Heart left ventricle (tissue), 13 donors: ENCODE measurements around the gene CPNE6.

ENCODE experiments used
- CTCF ChIP-seq, 12 donors: fragments of 200-600 bp; sonication (generic) in 4 of 12; IDR thresholded peaks; one replicate each; pipeline versions ENCODE4 v1.5.0 to v1.8.0; 2018 to 2022; ENCODE audit warnings: antibody characterized with exemption in 12 of 12, mild to moderate bottlenecking in 5 of 12
- POLR2A ChIP-seq, 2 donors: fragments of 450-650 bp; IDR thresholded peaks; one replicate each; pipeline ENCODE4 v1.6.1; 2017; ENCODE audit warnings: antibody characterized with exemption in 2 of 2, mild to moderate bottlenecking in 2 of 2, moderate library complexity in 2 of 2
- donor health status: ischemic (EF 13 %, LVEDD 7.1; RV severe dilation, severe dysfunction).
- donor health status: DM: no; HTN: yes; CAD: no.
- donor health status: DM: no; HTN: no; CAD: no.
- donor health status: ischemic (EF 25% LVEDD 6.9; RV normal size, moderate dysfunction).
- donor health status: ischemic (EF 25% LVEDD 5.7; RV mildly dilated, moderate dysfunction).
- donor health status: ischemic (EF 35%, LVEDD 5.7; RV mildly dilated, moderate dysfunction).
- donor health status: nonischemic (EF 11% LVEDD 7.7; RV severe dilation, severe dysfunction).
- donor health status: DM: yes; HTN: yes; CAD: no.
- donor health status: PGD.
- donor health status: ischemic (EF 29% LVEDD 5.4; RV normal size, mild dysfunction).
- donor health status: nonischemic (EF 23%, LVEDD 6.1; RV moderate dilation, normal function).

GRCh38 chr14:24127673-24128072 lies 56.3 kb downstream of the CPNE6 start:
- TF ChIP-seq CTCF (IDR thresholded peaks at IDR 0.05) (no peak), POLR2A (IDR thresholded peaks at IDR 0.05) (no peak)
